PFSK-1 (cell line): ENCODE results near the gene KRTAP3-2.
"Not testable (repeated sequence)": the region's sequence is repeated elsewhere in the genome, so short reads cannot be mapped to it uniquely, and the experiment has no call there.

ENCODE experiments used
- FOXP2 ChIP-seq: optimal IDR thresholded peaks from 2 replicates; pipeline ENCODE3; 2011; ENCODE audit warnings: borderline replicate concordance, control low read depth, inconsistent platforms; ENCODE audit not compliant: insufficient read depth; ENCODE audit errors: extremely low read length, extremely low read depth
- POLR2AphosphoS5 ChIP-seq: IDR thresholded peaks from 2 replicates; pipeline ENCODE4 v1.6.1; 2012; ENCODE audit warnings: low read depth, mild to moderate bottlenecking, control low read depth, low read length, moderate library complexity
- REST ChIP-seq, 2 experiments: IDR thresholded peaks; 2 replicates each; pipeline versions ENCODE4 v1.6.1 to v1.8.0; 2011 to 2012; ENCODE audit warnings: low read depth in 2 of 2, low read length in 2 of 2, control low read depth in 1 of 2, inconsistent platforms in 1 of 2, mild to moderate bottlenecking in 1 of 2, moderate library complexity in 1 of 2; ENCODE audit not compliant: insufficient read depth in 1 of 2
- SIN3A ChIP-seq: IDR thresholded peaks from 2 replicates; pipeline ENCODE4 v1.6.1; 2012; ENCODE audit warnings: mild to moderate bottlenecking, low read length, moderate library complexity, borderline replicate concordance; ENCODE audit not compliant: insufficient read depth
- TAF1 ChIP-seq: IDR thresholded peaks from 2 replicates; pipeline ENCODE4 v1.6.1; 2012; ENCODE audit warnings: low read length, control low read depth, borderline replicate concordance; ENCODE audit not compliant: insufficient read depth

DNA sequence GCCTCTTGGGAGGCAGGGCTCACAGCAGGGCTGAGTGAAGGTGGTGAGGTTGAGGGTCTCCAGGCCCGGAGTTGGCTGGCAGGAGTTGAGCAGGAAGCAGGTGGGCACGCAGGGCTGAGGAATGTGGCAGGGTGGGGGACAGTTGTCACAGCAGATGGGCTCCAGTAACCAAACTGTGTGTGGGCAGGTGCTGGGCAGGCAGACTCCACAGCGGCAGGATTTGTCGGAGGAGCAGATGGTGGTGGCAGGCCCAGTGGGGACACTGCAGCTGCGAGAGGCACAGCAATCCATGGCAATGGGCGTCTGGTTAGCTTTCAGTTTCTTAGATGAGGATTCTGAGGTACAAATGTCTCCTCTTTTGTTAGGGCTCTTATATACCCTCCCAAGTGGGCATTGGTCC lies at the start of gene KRTAP3-2:
- not testable (repeated sequence) for TF ChIP-seq POLR2AphosphoS5; TAF1; SIN3A; REST (IDR thresholded peaks at IDR 0.05; ENCODE audit: insufficient read depth in 1 of 2, low read depth in 2 of 2, low read length in 2 of 2); FOXP2
